Sigmoid colon (tissue), 4 donors: ENCODE data around the gene LTBP3.

ENCODE experiments used
- CTCF ChIP-seq, 4 experiments: fragments of 450-650 bp in 3 of 4; fragments of 200-600 bp in 1 of 4; IDR thresholded peaks; one replicate each; pipeline ENCODE4 v1.5.1; 2016 to 2019; ENCODE audit warnings: antibody characterized with exemption in 4 of 4, mild to moderate bottlenecking in 3 of 4, moderate library complexity in 2 of 4
- EP300 ChIP-seq, 4 donors: sonication (generic); formaldehyde crosslinking; IDR thresholded peaks; one replicate each; pipeline ENCODE4 v1.6.1; 2017; ENCODE audit warnings: antibody characterized with exemption in 4 of 4
- POLR2AphosphoS5 ChIP-seq, 4 donors: sonication (generic); formaldehyde crosslinking; IDR thresholded peaks; one replicate each; pipeline ENCODE4 v1.6.1; 2017; ENCODE audit warnings: antibody characterized with exemption in 4 of 4

- peak; percentile 35 to 46 (median 40) for TF ChIP-seq CTCF (IDR thresholded peaks at IDR 0.05)
- TF ChIP-seq EP300 (IDR thresholded peaks at IDR 0.05): no peak
- no peak for TF ChIP-seq POLR2AphosphoS5 (IDR thresholded peaks at IDR 0.05)
These were observed 13.8 kb upstream of the LTBP3 start for GRCh38 chr11:65571940-65572339.
